Keratinocyte (primary cell): ENCODE results near the gene RPUSD3. TPM values are rescaled to one million over a fixed set of nuclear protein-coding genes. Genes with fewer than 3 reads are reported as not detected.

Source experiments
- DNase-seq: peaks from one replicate; pipeline ENCODE4 v3.0.0-alpha.2; 2011; ENCODE audit warnings: low read depth, missing footprints, low spot score
- FAIRE-seq: peaks from 2 replicates; lab custom pipeline; 2011; peaks lifted over from hg19 to GRCh38; lab: Jason Lieb, UNC
- H2AFZ ChIP-seq: 2 replicates; pipeline ENCODE4 v1.6.0; 2012; ENCODE audit warnings: low read length, control low read depth, inconsistent platforms; ENCODE audit not compliant: control insufficient read depth
- H3K27ac ChIP-seq: 2 replicates; pipeline ENCODE4 v1.5.1; 2011; ENCODE audit warnings: low read length; ENCODE audit not compliant: control insufficient read depth, insufficient read depth
- H3K27me3 ChIP-seq: 3 replicates; pipeline ENCODE4 v1.6.0; 2011; ENCODE audit warnings: low read length; ENCODE audit not compliant: control insufficient read depth, insufficient read depth; ENCODE audit errors: extremely low read depth
- H3K36me3 ChIP-seq, 2 experiments: 2 replicates in 1 of 2; 3 replicates in 1 of 2; pipeline ENCODE4 v1.5.1; 2011; ENCODE audit warnings: low read length in 2 of 2, mild to moderate bottlenecking in 1 of 2; ENCODE audit not compliant: control insufficient read depth in 2 of 2, insufficient read depth in 2 of 2; ENCODE audit errors: extremely low read depth in 1 of 2
- H3K4me1 ChIP-seq: 3 replicates; pipeline ENCODE4 v1.5.1; 2011; ENCODE audit warnings: low read length; ENCODE audit not compliant: control insufficient read depth, insufficient read depth; ENCODE audit errors: extremely low read depth
- H3K4me2 ChIP-seq: 3 replicates; pipeline ENCODE4 v1.6.0; 2011; ENCODE audit warnings: low read depth, low read length; ENCODE audit not compliant: control insufficient read depth, insufficient read depth; ENCODE audit errors: extremely low read depth
- H3K4me3 ChIP-seq, 3 experiments: fragments of 200-600 bp in 1 of 3; sonication (generic) in 1 of 3; 2 replicates in 2 of 3; 3 replicates in 1 of 3; pipeline ENCODE4 v1.5.1; 2011 to 2016; ENCODE audit warnings: low read length in 3 of 3, mild to moderate bottlenecking in 3 of 3, control low read depth in 2 of 3, inconsistent platforms in 1 of 3, low read depth in 1 of 3, mixed read lengths in 1 of 3, mixed run types in 1 of 3, moderate library complexity in 1 of 3; ENCODE audit not compliant: control insufficient read depth in 2 of 3, insufficient read depth in 2 of 3; ENCODE audit errors: extremely low read depth in 1 of 3
- H3K79me2 ChIP-seq: 2 replicates; pipeline ENCODE4 v1.6.0; 2012; ENCODE audit warnings: low read length; ENCODE audit not compliant: control insufficient read depth, insufficient read depth
- H3K9ac ChIP-seq: 3 replicates; pipeline ENCODE4 v1.6.0; 2011; ENCODE audit warnings: low read length; ENCODE audit not compliant: control insufficient read depth, insufficient read depth; ENCODE audit errors: extremely low read depth
- H3K9me1 ChIP-seq: 3 replicates; pipeline ENCODE4 v1.6.0; 2011; ENCODE audit warnings: low read length; ENCODE audit not compliant: control insufficient read depth, insufficient read depth; ENCODE audit errors: extremely low read depth
- H3K9me3 ChIP-seq: 2 replicates; pipeline ENCODE4 v1.5.1; 2012; ENCODE audit warnings: low read depth, low read length; ENCODE audit not compliant: control insufficient read depth
- H4K20me1 ChIP-seq: 3 replicates; pipeline ENCODE4 v1.6.0; 2011; ENCODE audit warnings: low read length; ENCODE audit not compliant: control insufficient read depth, insufficient read depth; ENCODE audit errors: extremely low read depth
- CTCF ChIP-seq, 3 experiments: IDR thresholded peaks in 1 of 3; conservative IDR thresholded peaks in 1 of 3; optimal IDR thresholded peaks in 1 of 3; 2 replicates in 2 of 3; 3 replicates in 1 of 3; pipeline versions ENCODE3 to v1.5.1; 2011; ENCODE audit warnings: low read length in 3 of 3, mild to moderate bottlenecking in 3 of 3, moderate library complexity in 2 of 3, control low read depth in 1 of 3, inconsistent platforms in 1 of 3; ENCODE audit not compliant: insufficient read depth in 2 of 3; ENCODE audit errors: extremely low read depth in 1 of 3
- EZH2 ChIP-seq: IDR thresholded peaks from one replicate; pipeline ENCODE4 v1.6.1; 2012; ENCODE audit warnings: inconsistent platforms, mild to moderate bottlenecking, low read length, moderate library complexity
- dilution Hi-C: fragments of 300-500 bp; cut with MboI; formaldehyde crosslinking; loops from one replicate; pipeline ENCODE4 v1.7.0; 2020; ENCODE audit warnings: low sequenced_read_pairs; ENCODE audit not compliant: extremely low pct_ligation_motif_present
- polyA plus RNA-seq, 5 experiments: library from polyadenylated mRNA; depleted of rRNA in 3 of 5; stranded (reverse) in 3 of 5; stranded (forward) in 1 of 5; unstranded in 1 of 5; fragments of >200 nt; gene quantifications; 1 replicate in 1 of 5; 2 replicates in 3 of 5; 3 replicates in 1 of 5; pipeline versions ENCODE4 v1.2.1 to v1.2.3, GENCODE V29; 2011 to 2012; ENCODE audit warnings: missing spikeins in 2 of 5, low read depth in 1 of 5, low replicate concordance in 1 of 5

RPUSD3 gene
- polyA plus RNA-seq, 1 donor (not counting 4 experiments of a cell fraction or from before 2014, with no cell fraction given) = 31.5 TPM

GRCh38 chr3:9890249-9891071 lies 46.7 kb upstream of the RPUSD3 start, which contains the start of gene JAGN1:
Gene JAGN1 (plus strand): TSS chr3:9890610. CDS start chr3:9890723, 113 bp downstream.
- Histone ChIP-seq H2AFZ (peak within 1 kb of the TSS; percentile 91), H3K4me1 (peaks cover 15% of the 10 kb centered on the region), H3K4me3 (peak within 1 kb of the TSS; percentile 94 to 95 (median 95)), H3K79me2 (peaks cover 25% of the 10 kb centered on the region), H3K36me3 (peaks cover 8 to 12% of the 10 kb centered on the region in 2 experiments), H4K20me1 (no peaks in the 10 kb centered on the region), H3K9me1 (no peaks in the 10 kb centered on the region), H3K9me3 (no peaks in the 10 kb centered on the region), H3K27ac (peak within 1 kb of the TSS; percentile 96), H3K9ac (peak within 1 kb of the TSS; percentile 99), H3K4me2 (peak within 1 kb of the TSS; percentile 87), H3K27me3 (no peaks in the 10 kb centered on the region)
- dilution Hi-C loops = no loop called here
- TF ChIP-seq CTCF (optimal IDR thresholded peaks at IDR 0.05 in 1 of 3, IDR thresholded peaks at IDR 0.05 in 1 of 3, conservative IDR thresholded peaks at IDR 0.05 in 1 of 3; ENCODE audit: extremely low read depth in 1 of 3, insufficient read depth in 2 of 3, low read length in 3 of 3) (no peak), EZH2 (no peak)
- DNase-seq = no peak
- no peak for FAIRE-seq

DNA sequence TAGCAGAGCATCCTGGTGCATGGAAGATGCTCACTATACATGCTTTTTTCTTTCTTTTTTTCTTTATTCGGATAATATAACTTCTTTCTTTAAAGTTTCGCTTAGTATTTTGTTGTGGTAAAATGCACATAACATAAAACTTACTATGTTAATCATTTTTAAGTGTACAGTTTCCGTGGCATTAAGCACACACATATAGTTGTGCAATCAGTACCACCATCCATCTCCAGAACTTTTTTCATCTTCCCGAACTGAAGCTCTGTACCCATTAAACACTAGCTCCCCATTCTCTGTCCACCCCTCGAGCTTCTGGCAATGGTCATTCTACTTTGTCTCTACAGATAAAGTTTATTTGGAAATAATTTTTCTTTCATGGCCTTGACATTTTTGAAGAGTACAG lies 45.6 kb upstream of the RPUSD3 start:
- Histone ChIP-seq H2AFZ (no peak overlapping the region), H3K27ac (no peak overlapping the region), H3K4me3 (no peak overlapping the region), H3K4me1 (peaks cover 21% of the 10 kb centered on the region), H3K9me3 (no peaks in the 10 kb centered on the region), H3K9ac (no peak overlapping the region), H3K36me3 (peaks cover 4 to 12% of the 10 kb centered on the region in 2 experiments), H3K4me2 (no peak overlapping the region), H3K9me1 (no peaks in the 10 kb centered on the region), H4K20me1 (no peaks in the 10 kb centered on the region), H3K79me2 (peaks cover 25% of the 10 kb centered on the region), H3K27me3 (no peaks in the 10 kb centered on the region)
- FAIRE-seq = no peak
- DNase-seq = no peak
- no peak for TF ChIP-seq EZH2
- TF ChIP-seq CTCF (optimal IDR thresholded peaks at IDR 0.05 in 1 of 3, IDR thresholded peaks at IDR 0.05 in 1 of 3, conservative IDR thresholded peaks at IDR 0.05 in 1 of 3; ENCODE audit: extremely low read depth in 1 of 3, insufficient read depth in 2 of 3, low read length in 3 of 3) = no peak
- dilution Hi-C loops = no loop called here
